Dedifferentiated amniotic fluid mesenchymal stem cell (primary cell): ENCODE data around the gene METTL25B.
"Not testable (repeated sequence)": the region's sequence is repeated elsewhere in the genome, so short reads cannot be mapped to it uniquely, and the experiment has no call there.

Source experiments
- DNase-seq: peaks from one replicate; pipeline ENCODE4 v3.0.0-alpha.2; 2016; ENCODE audit errors: extremely low spot score

The METTL25B gene

GRCh38 chr1:156748670-156749418 lies 20.6 kb downstream of the METTL25B start:
- no peak for DNase-seq

GRCh38 chr1:156749419-156750118 lies 21.3 kb downstream of the METTL25B start:
- DNase-seq, result no peak

DNA sequence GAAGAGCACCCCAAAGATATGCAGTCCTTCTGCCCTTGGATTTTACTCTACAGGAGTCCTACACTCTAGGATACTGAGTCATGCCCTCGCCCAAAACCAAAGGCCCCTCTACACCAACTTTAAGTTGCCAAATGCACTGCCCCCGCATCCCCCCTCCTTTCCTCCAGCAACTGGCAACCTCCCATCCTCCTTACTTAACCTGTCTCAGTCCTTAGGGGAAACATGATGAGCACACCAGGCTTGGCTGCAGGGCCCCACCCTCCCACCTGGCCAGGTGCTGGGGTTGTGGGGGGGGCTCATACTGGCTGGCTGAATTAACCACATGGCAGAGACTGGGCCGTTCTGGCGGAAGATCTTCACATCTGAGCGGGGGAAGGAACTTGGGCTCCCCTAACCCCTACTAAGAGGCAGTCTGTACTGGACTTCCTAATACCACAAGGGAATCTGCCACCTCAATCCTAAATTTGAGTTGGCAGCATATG lies 22.0 kb downstream of the METTL25B start:
- no peak for DNase-seq

DNA sequence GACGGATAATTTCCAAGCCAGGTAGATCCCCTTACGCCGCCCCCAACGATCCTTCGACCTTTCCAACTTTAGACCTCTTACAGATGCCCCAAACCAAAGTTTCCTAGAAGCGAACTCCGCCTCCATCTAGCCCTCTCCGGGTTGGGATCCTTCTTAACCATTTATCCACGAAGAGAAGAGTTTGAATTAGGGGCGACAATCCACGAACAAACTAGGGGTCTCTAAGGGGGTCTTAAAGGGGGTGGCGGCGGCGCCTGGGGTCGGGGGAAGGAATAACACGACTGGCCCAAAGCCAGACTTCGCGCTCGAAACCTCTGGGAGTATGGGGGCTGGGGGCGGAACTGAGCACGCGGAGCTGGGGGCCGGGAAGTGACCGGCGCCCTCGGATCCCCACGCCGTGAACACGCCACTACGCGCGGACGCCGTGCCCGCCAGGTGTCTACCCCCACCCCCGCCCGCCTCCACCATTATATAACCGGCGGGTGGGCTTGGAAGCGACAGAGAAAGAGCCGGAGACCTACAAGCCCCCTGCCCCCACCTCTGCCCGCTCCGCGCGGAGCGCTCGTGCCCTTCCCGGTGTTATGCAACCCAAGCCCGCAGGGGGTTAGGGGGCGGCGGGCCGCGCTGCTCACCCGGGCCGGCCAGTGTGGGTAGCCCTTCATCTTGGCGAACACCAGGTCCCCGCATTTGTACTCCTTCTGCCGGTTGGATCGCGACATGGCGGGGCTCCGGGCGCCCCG lies 22.6 kb downstream of the METTL25B start:
- DNase-seq, result no peak

- no peak for DNase-seq
Measured at GRCh38 chr1:156751451-156751756, 23.1 kb downstream of the METTL25B start, which contains the start of gene HDGF. HDGF (minus strand) TSS chr1:156751675; CDS start chr1:156751429, 246 bp downstream.

GRCh38 chr1:156751757-156752481 lies 23.6 kb downstream of the METTL25B start:
- peak; percentile 96 for DNase-seq

DNA sequence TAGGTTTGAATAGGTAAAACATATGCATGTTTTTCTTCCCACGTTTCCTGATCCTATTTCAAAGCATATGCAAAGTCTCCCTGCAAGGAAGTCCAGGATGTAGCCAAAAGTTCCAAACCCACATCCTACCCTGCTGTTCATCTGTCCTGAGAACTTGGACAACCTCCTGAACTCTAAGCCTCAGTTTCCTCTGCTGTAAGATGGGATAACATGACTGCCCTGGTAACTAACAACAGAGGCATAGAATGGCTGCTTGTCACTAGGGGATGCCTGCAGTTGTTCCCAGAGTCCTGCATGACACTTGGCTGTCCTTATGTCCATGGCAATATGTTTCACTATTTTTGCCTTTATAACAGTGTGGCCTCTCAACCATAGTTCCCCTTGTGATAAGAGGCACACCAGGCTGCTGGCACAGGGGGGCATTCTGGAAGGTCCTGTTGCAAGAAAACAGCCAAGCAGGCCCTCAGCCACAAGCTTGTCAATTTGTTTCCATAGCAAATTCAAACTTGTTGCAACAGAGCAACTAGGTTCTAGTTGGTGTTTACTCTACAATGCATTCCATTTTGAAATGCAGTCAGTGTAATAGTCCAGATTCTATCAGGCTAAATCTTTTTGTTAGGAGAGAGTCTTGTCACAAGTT lies 24.7 kb downstream of the METTL25B start:
- DNase-seq, result no peak

GRCh38 chr1:156754219-156754618 lies 25.9 kb downstream of the METTL25B start:
- DNase-seq, result no peak

DNA sequence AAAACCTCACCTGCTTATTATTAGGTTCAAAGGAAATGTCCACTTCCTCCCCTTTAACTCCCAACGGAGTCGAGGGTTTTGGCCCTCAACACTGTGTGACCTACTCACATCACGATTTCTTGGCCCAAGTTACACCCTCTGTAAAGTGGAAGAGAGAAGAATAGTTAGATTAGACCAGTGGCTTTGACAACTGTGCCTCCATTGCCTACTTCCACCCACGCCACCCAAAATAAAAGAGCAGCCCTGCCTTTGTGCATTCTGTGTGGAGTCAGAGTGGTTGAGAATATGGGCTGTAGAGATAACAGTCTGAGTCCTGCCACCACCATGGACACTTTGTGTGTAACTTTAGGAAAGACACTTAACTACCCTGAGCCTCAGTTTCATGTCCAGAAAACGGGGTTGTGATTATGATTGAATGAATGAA lies 27.3 kb downstream of the METTL25B start:
- DNase-seq, result no peak

DNA sequence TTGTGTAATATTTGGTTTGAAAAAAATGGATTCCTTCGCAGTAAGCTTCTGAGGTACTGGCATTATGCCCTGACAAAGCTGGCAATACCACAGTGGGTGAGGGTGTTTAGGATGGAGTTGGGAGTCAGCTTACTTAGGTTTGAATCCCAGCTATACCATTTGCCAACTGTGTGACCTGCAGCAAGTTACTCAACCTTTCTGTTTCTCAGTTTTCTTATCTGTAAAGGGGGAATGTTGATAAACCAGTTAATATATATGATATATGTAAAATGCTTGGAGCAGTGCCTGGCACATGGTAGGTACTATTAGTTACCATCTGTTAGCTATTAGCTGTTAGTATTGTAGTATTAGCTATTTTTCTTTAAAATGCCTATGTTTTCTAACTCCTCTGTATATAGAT lies 28.1 kb downstream of the METTL25B start:
- no peak for DNase-seq

DNA sequence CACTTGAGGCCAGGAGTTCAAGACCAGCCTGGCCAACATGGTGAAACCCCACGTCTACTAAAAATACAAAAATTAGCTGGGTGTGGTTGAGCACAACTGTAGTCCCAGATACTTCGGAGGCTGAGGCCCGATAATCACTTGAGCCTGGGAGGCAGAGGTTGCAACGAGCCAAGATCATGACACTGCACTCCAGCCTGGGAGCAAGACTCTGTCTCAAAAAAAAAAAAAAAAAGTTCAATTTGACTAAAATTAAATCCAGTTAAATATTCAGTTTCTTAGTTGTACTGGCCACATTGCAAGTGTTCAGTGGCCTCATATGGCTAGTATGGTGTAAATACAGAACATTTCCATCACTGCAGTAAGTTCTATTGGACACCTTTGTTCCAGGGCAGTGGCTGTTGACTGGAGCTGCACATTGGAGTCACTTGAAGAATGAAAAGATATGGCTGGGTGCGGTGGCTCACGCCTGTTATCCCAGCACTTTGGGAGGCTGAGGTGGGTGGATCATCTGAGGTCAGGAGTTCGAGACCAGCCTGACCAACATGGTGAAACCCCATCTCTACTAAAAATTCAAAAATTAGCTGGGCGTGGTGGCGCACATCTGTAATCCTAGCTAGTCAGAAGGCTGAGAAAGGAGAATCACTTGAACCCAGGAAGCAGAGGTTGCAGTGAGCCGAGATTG lies 29.4 kb downstream of the METTL25B start:
- not testable (repeated sequence) for DNase-seq

DNA sequence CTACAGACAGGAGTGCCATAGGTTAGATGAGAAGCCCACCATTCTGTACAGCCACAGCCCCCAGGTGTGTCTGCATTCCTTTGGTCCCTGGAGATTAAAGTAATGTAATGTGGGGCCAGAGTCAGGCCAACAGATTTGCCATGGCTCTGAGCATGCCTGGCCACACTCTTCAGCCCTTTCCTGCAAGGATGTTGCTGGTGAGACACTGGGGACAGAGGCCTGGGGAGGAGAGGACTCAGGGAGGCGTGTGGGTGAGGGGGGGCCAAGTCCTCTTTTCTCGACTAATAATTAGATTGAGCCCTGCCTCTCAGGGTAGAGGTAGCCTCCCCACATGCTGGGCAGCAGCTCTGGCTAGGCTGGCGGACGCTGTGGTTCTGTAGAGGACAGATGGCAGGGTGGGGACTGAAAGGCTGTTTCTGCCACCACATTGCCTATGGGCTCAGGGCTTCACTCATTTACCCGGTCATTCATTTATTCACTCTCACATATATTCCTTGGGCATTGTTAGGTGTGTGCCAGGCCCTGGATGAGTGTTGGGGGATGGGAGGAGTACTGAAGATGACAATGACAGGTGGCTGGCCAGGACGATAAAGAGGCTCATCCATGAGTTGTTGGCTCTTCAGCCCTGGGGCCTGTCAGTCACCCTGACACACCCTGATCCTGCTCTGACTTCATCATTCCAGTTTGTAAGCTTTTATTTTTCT lies 32.0 kb downstream of the METTL25B start:
- DNase-seq, result no peak

DNA sequence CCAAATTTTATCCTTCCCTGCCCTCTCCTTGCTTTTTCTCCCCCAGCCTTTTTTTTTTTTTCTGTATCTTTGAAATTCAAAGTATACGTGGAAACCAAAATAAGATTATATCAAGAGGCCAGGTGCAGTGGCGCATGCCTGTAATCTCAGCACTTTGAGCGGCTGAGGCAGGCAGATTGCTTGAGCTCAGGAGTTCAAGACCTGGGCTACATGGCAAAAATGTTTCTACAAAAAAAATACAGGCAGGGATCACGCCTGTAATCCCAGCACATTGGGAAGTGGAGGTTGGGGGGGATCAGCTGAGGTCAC lies 32.5 kb downstream of the METTL25B start:
- no peak for DNase-seq

DNA sequence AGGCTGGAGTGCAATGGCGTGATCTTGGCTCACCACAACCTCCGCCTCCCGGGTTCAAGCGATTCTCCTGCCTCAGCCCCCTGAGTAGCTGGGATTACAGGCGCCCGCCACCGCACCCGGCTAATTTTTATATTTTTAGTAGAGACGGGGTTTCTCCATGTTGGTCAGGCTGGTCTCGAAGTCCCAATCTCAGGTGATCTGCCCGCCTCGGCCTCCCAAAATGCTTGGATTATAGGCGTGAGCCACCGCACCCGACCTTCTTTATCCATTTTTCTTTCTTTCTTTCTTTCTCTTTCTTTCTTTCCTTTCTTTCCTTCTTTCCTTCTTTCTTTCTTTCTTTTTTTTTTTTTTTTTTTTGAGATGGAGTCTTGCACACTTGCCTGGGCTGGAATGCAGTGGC lies 36.9 kb downstream of the METTL25B start:
- DNase-seq, result not testable (repeated sequence)

GRCh38 chr1:156765666-156766065 lies 37.4 kb downstream of the METTL25B start:
- no peak for DNase-seq

- no peak for DNase-seq
Measured at GRCh38 chr1:156766298-156767100, 38.2 kb downstream of the METTL25B start.

GRCh38 chr1:156767101-156767878 lies 39.0 kb downstream of the METTL25B start, which contains the start of gene PRCC:
PRCC (plus strand) TSS chr1:156767535; CDS start chr1:156767772, 237 bp downstream.
- DNase-seq, result peak; percentile 100

DNA sequence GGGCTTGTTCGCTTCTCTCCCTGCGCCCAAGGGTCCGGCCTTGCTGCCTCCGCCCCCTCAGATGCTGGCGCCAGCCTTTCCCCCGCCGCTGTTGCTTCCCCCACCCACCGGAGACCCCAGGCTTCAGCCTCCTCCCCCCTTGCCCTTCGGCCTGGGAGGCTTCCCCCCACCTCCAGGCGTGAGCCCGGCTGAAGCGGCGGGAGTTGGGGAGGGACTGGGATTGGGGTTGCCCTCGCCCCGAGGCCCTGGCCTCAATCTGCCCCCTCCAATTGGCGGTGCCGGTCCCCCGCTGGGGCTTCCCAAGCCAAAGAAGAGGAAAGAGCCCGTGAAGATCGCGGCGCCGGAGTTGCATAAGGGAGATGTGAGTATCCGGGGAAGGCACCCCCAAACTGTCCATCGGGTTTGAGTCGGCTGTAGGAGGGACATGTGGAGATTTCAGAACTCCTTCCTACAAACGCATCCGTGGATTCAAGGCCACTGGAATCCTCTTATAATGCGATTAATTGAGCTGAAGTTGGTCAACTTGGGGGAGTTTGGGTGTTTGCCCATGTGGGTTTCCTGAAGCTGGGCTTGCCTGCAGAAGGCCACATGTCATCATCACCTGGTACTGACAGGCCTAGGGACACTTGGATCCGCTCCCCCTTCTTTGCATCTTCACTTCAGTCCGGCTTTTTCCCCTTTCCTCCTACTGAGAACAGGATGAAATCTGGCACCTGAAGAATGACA lies 39.8 kb downstream of the METTL25B start:
- DNase-seq, result no peak
